ENCODE data around the gene PIK3R6.
A peak's percentile ranks its signal among the peaks of the same experiment; 100 is the strongest.
"Not testable (repeated sequence)": the region's sequence is repeated elsewhere in the genome, so short reads cannot be mapped to it uniquely, and the experiment has no call there.

PIK3R6 gene

GRCh38 chr17:8821446-8822105, 45.9 kb downstream of the PIK3R6 start:
- no peak for DNase-seq

GRCh38 chr17:8820311-8821010, 47.0 kb downstream of the PIK3R6 start:
- DNase-seq: no peak

GRCh38 chr17:8818654-8819330, 48.7 kb downstream of the PIK3R6 start:
- no peak for DNase-seq

GRCh38 chr17:8818047-8818446, 49.4 kb downstream of the PIK3R6 start:
- no peak for DNase-seq

GRCh38 chr17:8806926-8807550, 60.4 kb downstream of the PIK3R6 start:
- DNase-seq: peak; percentile 66

- no peak for DNase-seq
Measured at GRCh38 chr17:8806253-8806925, 61.1 kb downstream of the PIK3R6 start.

- not testable (repeated sequence) for DNase-seq
Measured at GRCh38 chr17:8805396-8805795, 62.1 kb downstream of the PIK3R6 start.

GRCh38 chr17:8803531-8804420, 63.7 kb downstream of the PIK3R6 start:
- DNase-seq: peak; percentile 40

GRCh38 chr17:8801135-8801840, 66.2 kb downstream of the PIK3R6 start:
- no peak for DNase-seq

GRCh38 chr17:8800656-8801055, 66.8 kb downstream of the PIK3R6 start:
- DNase-seq: no peak

- DNase-seq: no peak
Measured at GRCh38 chr17:8799570-8800212, 67.8 kb downstream of the PIK3R6 start.

GRCh38 chr17:8798846-8799569, 68.5 kb downstream of the PIK3R6 start, which contains the start of gene MFSD6L:
TSS of gene MFSD6L (minus strand) at chr17:8799365. CDS start at chr17:8799120, 245 bp downstream.
- DNase-seq: no peak

GRCh38 chr17:8798176-8798845, 69.2 kb downstream of the PIK3R6 start:
- no peak for DNase-seq

- DNase-seq: no peak
Measured at GRCh38 chr17:8797621-8798175, 69.8 kb downstream of the PIK3R6 start.

- no peak for DNase-seq
Measured at GRCh38 chr17:8794636-8795035, 72.8 kb downstream of the PIK3R6 start.

- no peak for DNase-seq
Measured at GRCh38 chr17:8793649-8794048, 73.8 kb downstream of the PIK3R6 start.

- no peak for DNase-seq
Measured at GRCh38 chr17:8792646-8793045, 74.8 kb downstream of the PIK3R6 start.

- no peak for DNase-seq
Measured at GRCh38 chr17:8791910-8792270, 75.6 kb downstream of the PIK3R6 start.
